ENCODE data around the gene HS6ST1.
"Not testable (repeated sequence)": the region's sequence is repeated elsewhere in the genome, so short reads cannot be mapped to it uniquely, and the experiment has no call there.

Gene HS6ST1

GRCh38 chr2:128321784-128322714 is 3.4 kb upstream of the HS6ST1 start:
- peak; percentile 45 for DNase-seq

- DNase-seq: no peak
These were observed 2.5 kb upstream of the HS6ST1 start for GRCh38 chr2:128320906-128321771.

GRCh38 chr2:128320192-128320905 is 1.7 kb upstream of the HS6ST1 start:
- no peak for DNase-seq

- no peak for DNase-seq
These were observed 1.0 kb upstream of the HS6ST1 start for GRCh38 chr2:128319631-128320191.

- DNase-seq: not testable (repeated sequence)
These were observed 423 bp downstream of the HS6ST1 start for GRCh38 chr2:128318245-128318644.

- not testable (repeated sequence) for DNase-seq
These were observed 806 bp downstream of the HS6ST1 start for GRCh38 chr2:128317899-128318225.

- no peak for DNase-seq
These were observed 1.3 kb downstream of the HS6ST1 start for GRCh38 chr2:128317181-128317898.

GRCh38 chr2:128316777-128317180 is 1.9 kb downstream of the HS6ST1 start:
- DNase-seq: no peak

GRCh38 chr2:128315829-128316776 is 2.6 kb downstream of the HS6ST1 start:
- no peak for DNase-seq

GRCh38 chr2:128315122-128315828 is 3.4 kb downstream of the HS6ST1 start:
- no peak for DNase-seq

GRCh38 chr2:128314348-128315121 is 4.1 kb downstream of the HS6ST1 start:
- DNase-seq: no peak

GRCh38 chr2:128313931-128314347 is 4.7 kb downstream of the HS6ST1 start:
- no peak for DNase-seq

GRCh38 chr2:128313091-128313836 is 5.4 kb downstream of the HS6ST1 start:
- no peak for DNase-seq

GRCh38 chr2:128312411-128312810 is 6.3 kb downstream of the HS6ST1 start:
- no peak for DNase-seq

- no peak for DNase-seq
These were observed 6.8 kb downstream of the HS6ST1 start for GRCh38 chr2:128311755-128312341.

GRCh38 chr2:128311216-128311754 is 7.4 kb downstream of the HS6ST1 start:
- no peak for DNase-seq

- no peak for DNase-seq
These were observed 7.9 kb downstream of the HS6ST1 start for GRCh38 chr2:128310761-128311160.
